ENCODE measurements around the gene DGCR6.
A peak's percentile ranks its signal among the peaks of the same experiment; 100 is the strongest.
"Not testable (repeated sequence)": the region's sequence is repeated elsewhere in the genome, so short reads cannot be mapped to it uniquely, and the experiment has no call there.

DGCR6 gene

GRCh38 chr22:18931905-18932652, 26.0 kb downstream of the DGCR6 start:
- DNase-seq = no peak

- DNase-seq = no peak
Measured at GRCh38 chr22:18933914-18934313, 27.8 kb downstream of the DGCR6 start.

GRCh38 chr22:18934688-18935087, 28.6 kb downstream of the DGCR6 start:
- not testable (repeated sequence) for DNase-seq

- no peak for DNase-seq
Measured at GRCh38 chr22:18935889-18936529, 29.9 kb downstream of the DGCR6 start, which contains the start of gene PRODH. Gene PRODH, minus strand, starts transcription at chr22:18936293. Its CDS starts 6 bp downstream, at chr22:18936287.

GRCh38 chr22:18938691-18939090, 32.6 kb downstream of the DGCR6 start:
- DNase-seq = not testable (repeated sequence)

GRCh38 chr22:18947105-18947504, 41.0 kb downstream of the DGCR6 start:
- DNase-seq = not testable (repeated sequence)

GRCh38 chr22:18947905-18948304, 41.8 kb downstream of the DGCR6 start:
- DNase-seq = no peak

- DNase-seq = peak; percentile 7
Measured at GRCh38 chr22:18950141-18950540, 44.0 kb downstream of the DGCR6 start.

- DNase-seq = no peak
Measured at GRCh38 chr22:18952022-18952421, 45.9 kb downstream of the DGCR6 start.

GRCh38 chr22:18953128-18953527, 47.0 kb downstream of the DGCR6 start:
- DNase-seq = not testable (repeated sequence)

GRCh38 chr22:18954303-18954989, 48.3 kb downstream of the DGCR6 start:
- peak; percentile 31 for DNase-seq

GRCh38 chr22:18954990-18955571, 49.0 kb downstream of the DGCR6 start:
- no peak for DNase-seq

GRCh38 chr22:18955696-18956095, 49.6 kb downstream of the DGCR6 start:
- no peak for DNase-seq

- not testable (repeated sequence) for DNase-seq
Measured at GRCh38 chr22:18956121-18956895, 50.2 kb downstream of the DGCR6 start.

- DNase-seq = not testable (repeated sequence)
Measured at GRCh38 chr22:18956956-18957355, 50.8 kb downstream of the DGCR6 start.

GRCh38 chr22:18957621-18958320, 51.7 kb downstream of the DGCR6 start:
- not testable (repeated sequence) for DNase-seq

- DNase-seq = not testable (repeated sequence)
Measured at GRCh38 chr22:18958321-18958705, 52.2 kb downstream of the DGCR6 start.

- DNase-seq = not testable (repeated sequence)
Measured at GRCh38 chr22:18958738-18959137, 52.6 kb downstream of the DGCR6 start.

- DNase-seq = not testable (repeated sequence)
Measured at GRCh38 chr22:18959266-18959665, 53.1 kb downstream of the DGCR6 start.

GRCh38 chr22:18959741-18960140, 53.6 kb downstream of the DGCR6 start:
- DNase-seq = not testable (repeated sequence)

GRCh38 chr22:18960166-18960820, 54.2 kb downstream of the DGCR6 start:
- DNase-seq = not testable (repeated sequence)

All from NCI-H2171 treated with DMSO at 0.1 percent for 48 hours (cell line).